BJ (cell line): Measurements from ENCODE around the gene QRFP. TPM values are rescaled to one million over a fixed set of nuclear protein-coding genes. Genes with fewer than 3 reads are reported as not detected.

Experiments
- CTCF ChIA-PET: fragments of 350-600 bp; formaldehyde crosslinking; extraction: SDS; loops from one replicate; lab custom pipeline; 2021; ENCODE audit warnings: antibody characterized with exemption, inconsistent platforms; lab: Yijun Ruan, JAX
- POLR2A ChIA-PET: fragments of 300-600 bp; sonication (Branson Sonifier 250); formaldehyde crosslinking; extraction: SDS; loops from one replicate; lab custom pipeline; 2021; ENCODE audit warnings: antibody characterized with exemption; lab: Charles Lee
- DNase-seq: peaks from one replicate; pipeline ENCODE4 v3.0.0-alpha.2; 2011; ENCODE audit warnings: low read depth
- H3K27me3 ChIP-seq: 2 replicates; pipeline ENCODE4 v1.6.0; 2011; ENCODE audit warnings: low read length; ENCODE audit not compliant: control insufficient read depth, insufficient read depth
- H3K36me3 ChIP-seq: 2 replicates; pipeline ENCODE4 v1.5.1; 2011; ENCODE audit warnings: low read length; ENCODE audit not compliant: control insufficient read depth, insufficient read depth
- H3K4me3 ChIP-seq: 2 replicates; pipeline ENCODE4 v1.5.1; 2011; ENCODE audit warnings: low read depth, mild to moderate bottlenecking, control low read depth, low read length
- polyA plus RNA-seq: library from polyadenylated mRNA; depleted of rRNA; stranded (reverse); fragments of >200 nt; gene quantifications from 2 replicates; pipeline ENCODE4 v1.2.3, GENCODE V29; 2011
- TF ChIP-seq, protein P1 (sequence below): IDR thresholded peaks from 2 replicates; pipeline ENCODE4 v1.5.1; 2011; ENCODE audit warnings: low read depth, mild to moderate bottlenecking, control low read depth, inconsistent platforms, low read length, moderate library complexity; ENCODE audit not compliant: insufficient read depth

The QRFP gene
- polyA plus RNA-seq, 1 experiment, result not detected

DNA sequence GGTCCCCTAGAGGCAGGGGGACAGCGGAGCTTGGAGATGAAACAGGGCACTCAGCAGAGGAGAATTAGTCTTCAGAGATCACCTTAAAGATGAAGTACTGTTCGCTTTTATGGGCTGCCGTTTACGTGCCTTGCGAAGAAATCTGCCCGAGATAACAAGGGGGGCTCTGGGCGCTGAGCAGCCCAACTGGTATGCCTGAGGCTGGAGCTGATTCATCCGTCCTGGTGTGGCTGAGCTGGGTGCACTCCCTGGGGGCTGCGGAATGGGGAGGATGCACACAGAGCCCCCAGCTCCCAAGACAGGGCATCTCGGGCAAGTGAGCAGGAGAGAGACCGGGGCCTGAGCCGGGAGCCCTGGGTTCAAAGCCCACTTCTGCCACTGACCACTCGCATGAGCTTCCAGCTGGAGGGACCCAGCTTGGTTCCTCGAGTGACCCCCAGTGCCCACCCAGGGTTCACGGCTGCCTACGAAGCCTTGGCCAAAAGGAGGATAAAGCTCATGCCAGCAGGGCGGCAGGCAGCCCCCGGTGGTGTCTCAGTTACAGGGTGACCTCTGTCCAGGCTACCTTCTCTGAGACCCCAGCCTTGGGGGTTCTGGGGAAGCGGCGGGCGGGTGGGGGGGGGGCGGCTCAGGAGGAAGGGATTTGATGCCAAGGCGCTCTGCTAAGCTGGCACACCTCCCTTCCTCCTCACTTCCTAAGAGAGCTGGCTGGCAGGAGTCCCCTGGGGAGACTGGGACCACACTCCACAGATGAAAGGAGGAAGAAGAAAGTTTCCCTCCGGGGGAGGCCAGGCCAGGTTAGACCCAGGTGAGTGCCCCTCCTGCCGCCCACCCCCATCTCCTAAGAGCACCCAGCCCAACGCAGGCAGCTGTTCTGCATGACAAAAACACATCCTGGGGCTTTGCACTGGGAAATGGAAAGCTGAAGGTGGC lies 36.8 kb upstream of the QRFP start:
- Histone ChIP-seq H3K36me3 (no peaks in the 10 kb centered on the region), H3K4me3 (no peak overlapping the region), H3K27me3 (no peaks in the 10 kb centered on the region)
- ChIA-PET POLR2A (no interaction called here), CTCF (interaction anchor here (0.6 to 4.6 kb wide), 11 partner anchors 29 to 233 kb away, joined by 3 to 23 read pairs (median 3); no protein-coding TSS in a partner anchor)
- DNase-seq, result peak; percentile 45
- TF ChIP-seq, protein P1, sequence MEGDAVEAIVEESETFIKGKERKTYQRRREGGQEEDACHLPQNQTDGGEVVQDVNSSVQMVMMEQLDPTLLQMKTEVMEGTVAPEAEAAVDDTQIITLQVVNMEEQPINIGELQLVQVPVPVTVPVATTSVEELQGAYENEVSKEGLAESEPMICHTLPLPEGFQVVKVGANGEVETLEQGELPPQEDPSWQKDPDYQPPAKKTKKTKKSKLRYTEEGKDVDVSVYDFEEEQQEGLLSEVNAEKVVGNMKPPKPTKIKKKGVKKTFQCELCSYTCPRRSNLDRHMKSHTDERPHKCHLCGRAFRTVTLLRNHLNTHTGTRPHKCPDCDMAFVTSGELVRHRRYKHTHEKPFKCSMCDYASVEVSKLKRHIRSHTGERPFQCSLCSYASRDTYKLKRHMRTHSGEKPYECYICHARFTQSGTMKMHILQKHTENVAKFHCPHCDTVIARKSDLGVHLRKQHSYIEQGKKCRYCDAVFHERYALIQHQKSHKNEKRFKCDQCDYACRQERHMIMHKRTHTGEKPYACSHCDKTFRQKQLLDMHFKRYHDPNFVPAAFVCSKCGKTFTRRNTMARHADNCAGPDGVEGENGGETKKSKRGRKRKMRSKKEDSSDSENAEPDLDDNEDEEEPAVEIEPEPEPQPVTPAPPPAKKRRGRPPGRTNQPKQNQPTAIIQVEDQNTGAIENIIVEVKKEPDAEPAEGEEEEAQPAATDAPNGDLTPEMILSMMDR, result no peak

DNA sequence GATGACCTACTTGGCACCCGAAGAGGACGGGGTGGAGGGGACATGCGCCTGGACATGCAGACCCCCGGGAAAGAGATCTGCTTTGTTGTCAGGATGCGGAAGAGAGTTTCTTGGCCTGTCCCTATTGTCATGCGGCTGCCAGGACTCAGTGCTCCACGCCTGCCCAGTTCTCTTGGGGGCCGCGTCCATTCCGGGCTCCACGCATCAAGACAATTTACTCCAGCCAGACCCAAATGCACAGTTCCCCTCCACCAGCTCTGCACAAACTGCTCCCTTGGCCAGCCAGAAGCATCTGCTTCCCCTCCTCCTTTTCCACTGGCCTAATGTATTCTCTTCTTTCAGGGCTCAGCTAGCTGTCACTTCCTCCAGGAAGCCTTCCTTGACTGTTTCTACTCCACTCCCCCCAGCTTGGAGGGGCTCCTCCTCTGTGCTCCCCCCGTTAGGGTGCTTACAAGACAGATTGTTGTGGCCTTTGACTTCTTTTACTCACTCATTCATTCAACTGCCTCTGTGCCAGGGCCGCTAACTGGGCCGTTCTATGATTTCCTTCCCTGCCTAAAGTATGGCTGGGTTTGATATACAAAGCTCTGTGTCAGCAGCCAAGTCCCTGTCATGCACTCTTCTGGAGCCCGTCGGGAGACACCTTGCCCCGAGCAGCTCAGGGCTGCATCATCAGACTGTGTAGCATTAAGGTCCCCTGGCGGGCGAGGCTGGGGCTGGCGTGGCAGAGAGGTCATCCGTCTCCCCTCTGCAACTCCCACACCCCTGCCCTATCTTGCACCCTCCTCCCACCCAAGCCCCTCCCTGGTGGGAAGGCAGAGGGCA lies 35.9 kb upstream of the QRFP start:
- no peak overlapping the region for H3K4me3 ChIP-seq
- ChIA-PET POLR2A (no interaction called here), CTCF (interaction anchor here (1.0 to 4.6 kb wide), 11 partner anchors 30 to 232 kb away, joined by 3 to 23 read pairs (median 3); no protein-coding TSS in a partner anchor)

DNA sequence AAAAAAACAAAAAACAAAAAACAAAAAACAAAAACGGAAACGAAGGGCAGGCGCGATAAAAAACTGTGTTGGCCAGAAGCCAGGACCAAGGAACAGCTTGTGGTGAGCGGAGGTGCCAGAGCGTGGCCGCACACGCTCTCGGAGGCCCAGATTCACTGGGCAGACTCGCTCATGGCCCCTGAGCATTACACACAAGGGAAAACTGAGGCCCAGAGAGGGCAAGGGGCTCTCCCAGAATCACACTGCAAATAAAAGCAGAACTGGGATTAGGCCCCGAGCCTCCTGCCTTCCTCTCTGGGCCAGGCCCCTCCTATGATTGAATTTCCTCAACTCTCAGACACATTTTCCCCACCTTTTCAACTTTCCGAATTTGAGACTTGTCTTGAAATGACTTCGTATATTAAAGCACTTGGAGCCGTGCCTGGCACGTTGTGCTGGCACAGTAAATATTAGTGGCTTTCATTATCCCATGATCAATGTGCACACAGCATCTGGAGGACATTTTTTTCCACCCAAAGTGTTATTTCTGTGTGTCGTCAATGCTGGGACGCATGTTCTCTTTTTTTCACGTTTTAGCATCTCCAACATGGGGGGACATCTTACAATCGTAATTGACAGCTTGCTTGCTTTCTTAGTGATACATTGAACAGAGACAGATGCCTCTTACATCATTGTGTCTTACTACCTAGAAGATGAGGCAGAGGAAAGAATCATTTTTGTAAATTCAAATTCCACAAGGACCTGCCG lies 35.1 kb upstream of the QRFP start:
- H3K4me3 ChIP-seq, result no peak overlapping the region
- TF ChIP-seq, protein P1, result no peak
- no peaks in the 10 kb centered on the region for H3K36me3 ChIP-seq
- no peaks in the 10 kb centered on the region for H3K27me3 ChIP-seq
- CTCF ChIA-PET, result interaction anchor here (1.2 to 4.6 kb wide), 3 partner anchors 65 to 230 kb away, joined by 3 to 23 read pairs (median 3); no protein-coding TSS in a partner anchor
- no peak for DNase-seq
- POLR2A ChIA-PET, result no interaction called here

More for the DNA sequence above, 35.9 kb upstream of the QRFP start:
- Histone ChIP-seq H3K36me3 (no peaks in the 10 kb centered on the region), H3K27me3 (no peaks in the 10 kb centered on the region)
- TF ChIP-seq, protein P1, result peak; percentile 36
- DNase-seq, result no peak

DNA sequence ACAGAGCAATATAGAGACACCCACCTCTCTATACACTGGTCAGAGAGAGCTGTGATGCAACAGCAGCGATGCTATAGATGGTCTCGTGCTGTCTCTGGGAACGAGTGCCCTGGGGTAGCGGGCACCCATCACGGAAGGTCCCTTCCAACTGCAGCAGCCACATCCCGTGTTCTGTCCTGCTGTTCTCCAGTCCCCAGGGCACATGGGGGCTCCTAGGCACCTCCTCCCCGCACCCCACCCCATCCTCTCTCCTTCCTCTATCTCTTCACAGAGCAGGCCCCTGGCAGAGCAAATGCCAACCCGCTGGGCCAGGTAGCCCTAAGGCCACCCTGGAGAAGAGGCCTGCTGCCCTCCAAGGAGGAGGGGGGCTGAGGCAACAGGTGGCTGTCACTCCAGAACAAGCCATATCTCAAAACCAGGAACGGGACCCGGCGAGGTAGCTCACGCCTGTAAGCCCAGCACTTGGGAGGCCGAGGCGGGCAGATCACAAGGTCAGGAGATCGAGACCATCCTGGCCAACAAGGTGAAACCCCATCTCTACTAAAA lies 34.3 kb upstream of the QRFP start:
- ChIA-PET POLR2A (no interaction called here), CTCF (interaction anchor here (1.3 kb wide), 1 partner anchor 230 kb away, joined by 3 read pairs; no protein-coding TSS in a partner anchor)
- H3K4me3 ChIP-seq, result no peak overlapping the region
- TF ChIP-seq, protein P1, result no peak
- H3K36me3 ChIP-seq, result no peaks in the 10 kb centered on the region
- DNase-seq, result no peak
- no peaks in the 10 kb centered on the region for H3K27me3 ChIP-seq
